Ovary (tissue), 3 donors: ENCODE measurements around the gene BLTP2.

Source experiments
- EP300 ChIP-seq: sonication (generic); formaldehyde crosslinking; IDR thresholded peaks from one replicate; pipeline ENCODE4 v1.6.1; 2017; ENCODE audit warnings: antibody characterized with exemption
- POLR2A ChIP-seq: fragments of 450-650 bp; IDR thresholded peaks from one replicate; pipeline ENCODE4 v1.6.1; 2017; ENCODE audit warnings: antibody characterized with exemption, mild to moderate bottlenecking, moderate library complexity
- TF ChIP-seq, protein P1 (sequence below), 3 donors: fragments of 450-650 bp in 2 of 3; fragments of 200-600 bp in 1 of 3; IDR thresholded peaks; one replicate each; pipeline versions ENCODE4 v1.5.1 to v1.8.0; 2016 to 2022; ENCODE audit warnings: antibody characterized with exemption in 3 of 3, mild to moderate bottlenecking in 1 of 3
- donor health status: DM: no; HTN: no; CAD: no.

DNA sequence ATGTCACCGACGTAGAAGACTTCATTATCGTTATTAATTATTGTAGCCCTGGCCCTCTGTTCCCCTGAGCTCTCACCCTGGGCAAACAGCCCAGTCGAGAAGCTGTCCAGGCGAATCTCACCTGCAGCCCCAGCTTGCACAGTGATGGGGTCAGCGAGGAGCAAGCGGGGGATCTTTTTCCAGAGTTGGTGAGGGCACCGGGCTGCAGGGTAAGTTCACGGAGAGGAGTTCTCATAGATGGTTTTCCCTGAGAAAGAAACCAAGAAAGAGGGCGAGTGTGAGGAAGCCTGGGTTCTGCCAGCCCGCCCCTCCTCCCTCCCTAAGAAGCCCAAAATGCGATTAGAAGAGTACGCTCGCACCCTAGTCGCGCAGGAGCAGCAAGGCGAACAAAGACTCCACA, 46.6 kb downstream of the BLTP2 start:
- TF ChIP-seq, protein P1, sequence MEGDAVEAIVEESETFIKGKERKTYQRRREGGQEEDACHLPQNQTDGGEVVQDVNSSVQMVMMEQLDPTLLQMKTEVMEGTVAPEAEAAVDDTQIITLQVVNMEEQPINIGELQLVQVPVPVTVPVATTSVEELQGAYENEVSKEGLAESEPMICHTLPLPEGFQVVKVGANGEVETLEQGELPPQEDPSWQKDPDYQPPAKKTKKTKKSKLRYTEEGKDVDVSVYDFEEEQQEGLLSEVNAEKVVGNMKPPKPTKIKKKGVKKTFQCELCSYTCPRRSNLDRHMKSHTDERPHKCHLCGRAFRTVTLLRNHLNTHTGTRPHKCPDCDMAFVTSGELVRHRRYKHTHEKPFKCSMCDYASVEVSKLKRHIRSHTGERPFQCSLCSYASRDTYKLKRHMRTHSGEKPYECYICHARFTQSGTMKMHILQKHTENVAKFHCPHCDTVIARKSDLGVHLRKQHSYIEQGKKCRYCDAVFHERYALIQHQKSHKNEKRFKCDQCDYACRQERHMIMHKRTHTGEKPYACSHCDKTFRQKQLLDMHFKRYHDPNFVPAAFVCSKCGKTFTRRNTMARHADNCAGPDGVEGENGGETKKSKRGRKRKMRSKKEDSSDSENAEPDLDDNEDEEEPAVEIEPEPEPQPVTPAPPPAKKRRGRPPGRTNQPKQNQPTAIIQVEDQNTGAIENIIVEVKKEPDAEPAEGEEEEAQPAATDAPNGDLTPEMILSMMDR (IDR thresholded peaks at IDR 0.05): no peak
- no peak for TF ChIP-seq EP300
- TF ChIP-seq POLR2A: no peak
